ENCODE results near the gene FHIP2A. TPM values are rescaled to one million over a fixed set of nuclear protein-coding genes. Genes with fewer than 3 reads are reported as not detected.

The FHIP2A gene
- total and polyA plus RNA-seq, 2 experiments from 2014 or later, result 6.7 to 11.8 TPM

- Histone ChIP-seq H3F3A (replicated peaks; ENCODE audit: low read depth) (no peaks in the 10 kb centered on the region), H3K27ac (ENCODE audit: low read depth) (no peak overlapping the region), H3K27me3 (ENCODE audit: insufficient read depth) (no peaks in the 10 kb centered on the region), H3K79me2 (replicated peaks; ENCODE audit: insufficient read depth) (no peaks in the 10 kb centered on the region), H3K4me1 (ENCODE audit: insufficient read depth) (no peaks in the 10 kb centered on the region), H4K20me1 (replicated peaks; ENCODE audit: insufficient read depth) (no peaks in the 10 kb centered on the region), H2AFZ (no peak overlapping the region), H3K4me2 (no peak overlapping the region), H3K36me3 (ENCODE audit: insufficient read depth) (peaks cover 18% of the 10 kb centered on the region; the same call in 1 of the 2 replicates), H3K9me2 (ENCODE audit: insufficient read depth) (no peaks in the 10 kb centered on the region), H3K4me3 (no peak overlapping the region)
- peaks cover 3% of the 10 kb centered on the region for H3K27me3 Mint-ChIP-seq (ENCODE audit: insufficient read depth, low read depth, poor library complexity)
- H3K27ac Mint-ChIP-seq, result no peak overlapping the region
- no peak for ATAC-seq
- peaks cover 39% of the 10 kb centered on the region for H3K36me3 Mint-ChIP-seq (ENCODE audit: low read depth)
- TF ChIP-seq ZNF114 (CRISPR knock-in tag; IDR thresholded peaks at IDR 0.05) (no peak), CREB1 (CRISPR knock-in tag; IDR thresholded peaks at IDR 0.05; ENCODE audit: low read depth) (no peak), REST (IDR thresholded peaks at IDR 0.05; ENCODE audit: unreplicated experiment) (no peak), ETS1 (IDR thresholded peaks at IDR 0.05) (no peak), JUNB (IDR thresholded peaks at IDR 0.05; ENCODE audit: unreplicated experiment) (no peak), EZH2 (IDR thresholded peaks at IDR 0.05; ENCODE audit: low read depth, unreplicated experiment) (no peak), CTCF (conservative IDR thresholded peaks at IDR 0.05; ENCODE audit: low read depth in 2 of 2) (no peak), NANOG (IDR thresholded peaks at IDR 0.05; ENCODE audit: borderline replicate concordance) (no peak), ZNF462 (CRISPR knock-in tag; IDR thresholded peaks at IDR 0.05) (no peak), POLR2AphosphoS5 (IDR thresholded peaks at IDR 0.05; ENCODE audit: low read depth) (no peak), STAT1 (IDR thresholded peaks at IDR 0.05; ENCODE audit: unreplicated experiment) (no peak)
- H3K4me3 Mint-ChIP-seq, result no peak overlapping the region
- no peak for DNase-seq (ENCODE audit: low spot score)
- H3K9me3 Mint-ChIP-seq, result no peaks in the 10 kb centered on the region
- H3K4me1 Mint-ChIP-seq, result no peaks in the 10 kb centered on the region
Measured at GRCh38 chr10:114852197-114852596, 30.6 kb downstream of the FHIP2A start.
